Measurements from ENCODE around the gene CDK14.

The CDK14 gene

GRCh38 chr7:91242097-91242844 is 646.1 kb downstream of the CDK14 start:
- no peak for DNase-seq

- no peak for DNase-seq
Measured at GRCh38 chr7:91243591-91244301, 647.6 kb downstream of the CDK14 start.

GRCh38 chr7:91247500-91247899 is 651.4 kb downstream of the CDK14 start:
- no peak for DNase-seq

GRCh38 chr7:91248996-91249395 is 652.9 kb downstream of the CDK14 start:
- no peak for DNase-seq

GRCh38 chr7:91249506-91250233 is 653.5 kb downstream of the CDK14 start:
- no peak for DNase-seq

GRCh38 chr7:91250706-91251105 is 654.6 kb downstream of the CDK14 start:
- no peak for DNase-seq

GRCh38 chr7:91251877-91252276 is 655.8 kb downstream of the CDK14 start:
- no peak for DNase-seq

Measured in activated T-cell treated with anti-CD3 and anti-CD28 coated beads, Interleukin-2, amount 50 U/mL, for 48 hours (primary cell).